Body of pancreas (tissue), 4 donors: ENCODE measurements around the gene KCND1. TPM values are rescaled to one million over a fixed set of nuclear protein-coding genes. Genes with fewer than 3 reads are reported as not detected.

Experiments
- ATAC-seq: fragments of 150-250 bp; one replicate; pipeline ENCODE4 v1.9.1; 2016
- DNase-seq, 4 donors: peaks; one replicate each; pipeline ENCODE4 v3.0.0-alpha.2; 2019
- H3K27ac ChIP-seq, 4 donors: fragments of 200-600 bp; sonication (generic); 1 replicate in 3 of 4; 2 replicates in 1 of 4; pipeline versions ENCODE4 v1.5.1 to v1.6.1; 2016 to 2019; ENCODE audit warnings: mild to moderate bottlenecking in 1 of 4, mixed read lengths in 1 of 4, moderate library complexity in 1 of 4
- H3K27me3 ChIP-seq, 2 donors: fragments of 200-600 bp; sonication (generic); one replicate each; pipeline ENCODE4 v1.6.0; 2016; ENCODE audit warnings: mild to moderate bottlenecking in 1 of 2
- H3K36me3 ChIP-seq, 2 donors: fragments of 200-600 bp; sonication (generic); replicated peaks in 1 of 2; 2 replicates each; pipeline ENCODE4 v1.5.1; 2016; ENCODE audit warnings: low read depth in 2 of 2; ENCODE audit not compliant: insufficient read depth in 1 of 2
- H3K4me1 ChIP-seq: fragments of 200-600 bp; sonication (generic); one replicate; pipeline ENCODE4 v1.6.0; 2016
- H3K4me3 ChIP-seq, 2 donors: fragments of 200-600 bp; sonication (generic); 1 replicate in 1 of 2; 2 replicates in 1 of 2; pipeline ENCODE4 v1.5.1; 2016 to 2019
- H3K9me3 ChIP-seq, 3 donors: fragments of 200-600 bp; sonication (generic); 1 replicate in 2 of 3; 2 replicates in 1 of 3; pipeline ENCODE4 v1.5.1; 2016
- CTCF ChIP-seq, 7 experiments: fragments of 450-650 bp in 4 of 7; fragments of 200-600 bp in 3 of 7; sonication (generic) in 3 of 7; IDR thresholded peaks; one replicate each; pipeline ENCODE4 v1.5.1; 2016 to 2019; ENCODE audit warnings: antibody characterized with exemption in 7 of 7
- POLR2A ChIP-seq, 3 donors: fragments of 450-650 bp; IDR thresholded peaks; one replicate each; pipeline ENCODE4 v1.6.1; 2016; ENCODE audit warnings: antibody characterized with exemption in 3 of 3, mild to moderate bottlenecking in 2 of 3
- WGBS, 2 donors: methylation state at CpG; one replicate each; pipeline ENCODE4 v1.1.5; 2017; 5-methylcytosine and 5-hydroxymethylcytosine counted together
- intact Hi-C: fragments of 100-400 bp; cut with DNase I; formaldehyde crosslinking; loops from one replicate; pipeline ENCODE4 v1.15.1; 2023
- total RNA-seq, 2 donors: library from RNA; depleted of rRNA; stranded (reverse); fragments of >200 nt; gene quantifications; one replicate each; pipeline ENCODE4 v1.1.0, GENCODE V29; 2016

The KCND1 gene
- total RNA-seq, 2 donors from 2014 or later: 0.52 to 1.3 TPM

GRCh38 chrX:49002091-49002935 lies 30.7 kb upstream of the KCND1 start, which contains the start of gene GRIPAP1:
Gene GRIPAP1, minus strand, starts transcription at chrX:49002264. Its CDS starts 35 bp downstream, at chrX:49002229.
- DNase-seq (peak; percentile 71 to 83 (median 76)), ATAC-seq (peak; percentile 97)
- intact Hi-C loops: no loop called here
- no peaks in the 10 kb centered on the region for H3K9me3 ChIP-seq
- H3K4me1 ChIP-seq: peaks cover 10% of the 10 kb centered on the region
- H3K4me3 ChIP-seq: peak within 1 kb of the TSS; percentile 51 to 62
- H3K27ac ChIP-seq: peak within 1 kb of the TSS; percentile 65 to 90 (median 83)
- H3K27me3 ChIP-seq: no peaks in the 10 kb centered on the region
- TF ChIP-seq CTCF (IDR thresholded peaks at IDR 0.05): no peak
- TF ChIP-seq POLR2A (IDR thresholded peaks at IDR 0.05): peak in 2 of 3 donors; percentile 78 to 83
- WGBS, 2 donors: 0 to 5% methylated on average over 7 to 27 of the region's 38 CpGs
- no peaks in the 10 kb centered on the region for H3K36me3 ChIP-seq

GRCh38 chrX:49001521-49002090 lies 30.0 kb upstream of the KCND1 start:
- Histone ChIP-seq H3K4me1 (peaks cover 10% of the 10 kb centered on the region), H3K4me3 (peak overlapping the region; percentile 51 to 62), H3K36me3 (no peaks in the 10 kb centered on the region), H3K9me3 (no peaks in the 10 kb centered on the region), H3K27me3 (no peaks in the 10 kb centered on the region), H3K27ac (peak overlapping the region in 3 of 4 donors; percentile 65 to 90 (median 88))
- DNase-seq (peak in 1 of 4 donors; percentile 8), ATAC-seq (peak; percentile 4)
- TF ChIP-seq CTCF (IDR thresholded peaks at IDR 0.05) (no peak), POLR2A (IDR thresholded peaks at IDR 0.05) (no peak)
- WGBS, 2 donors: 2% methylated on average over 13 to 17 of the region's 17 CpGs
- intact Hi-C loops: no loop called here

- Histone ChIP-seq H3K27me3 (no peaks in the 10 kb centered on the region), H3K27ac (no peak overlapping the region), H3K36me3 (no peaks in the 10 kb centered on the region), H3K4me3 (no peak overlapping the region), H3K9me3 (no peaks in the 10 kb centered on the region), H3K4me1 (peaks cover 10% of the 10 kb centered on the region)
- TF ChIP-seq CTCF (IDR thresholded peaks at IDR 0.05) (no peak), POLR2A (IDR thresholded peaks at IDR 0.05) (no peak)
- no peak for DNase-seq
- intact Hi-C loops: no loop called here
- whole genome bisulfite sequencing, 2 donors: 75 to 90% methylated on average over 3 to 4 of the region's 4 CpGs
- no peak for ATAC-seq
These were observed 29.0 kb upstream of the KCND1 start for GRCh38 chrX:49000636-49001035.

GRCh38 chrX:48999030-48999429 lies 27.4 kb upstream of the KCND1 start:
- intact Hi-C loops: no loop called here
- H3K27me3 ChIP-seq: no peaks in the 10 kb centered on the region
- 93 to 98% methylated on average over 4 to 5 of the region's 5 CpGs for WGBS, 2 donors
- H3K36me3 ChIP-seq: no peaks in the 10 kb centered on the region
- peaks cover 10% of the 10 kb centered on the region for H3K4me1 ChIP-seq
- no peak for ATAC-seq
- no peak overlapping the region for H3K4me3 ChIP-seq
- TF ChIP-seq POLR2A (IDR thresholded peaks at IDR 0.05): no peak
- no peak for TF ChIP-seq CTCF (IDR thresholded peaks at IDR 0.05)
- no peak for DNase-seq
- no peak overlapping the region for H3K27ac ChIP-seq
- no peaks in the 10 kb centered on the region for H3K9me3 ChIP-seq
